ENCODE measurements around the gene TNIP2.
"Not testable (repeated sequence)": the region's sequence is repeated elsewhere in the genome, so short reads cannot be mapped to it uniquely, and the experiment has no call there.

The TNIP2 gene

DNA sequence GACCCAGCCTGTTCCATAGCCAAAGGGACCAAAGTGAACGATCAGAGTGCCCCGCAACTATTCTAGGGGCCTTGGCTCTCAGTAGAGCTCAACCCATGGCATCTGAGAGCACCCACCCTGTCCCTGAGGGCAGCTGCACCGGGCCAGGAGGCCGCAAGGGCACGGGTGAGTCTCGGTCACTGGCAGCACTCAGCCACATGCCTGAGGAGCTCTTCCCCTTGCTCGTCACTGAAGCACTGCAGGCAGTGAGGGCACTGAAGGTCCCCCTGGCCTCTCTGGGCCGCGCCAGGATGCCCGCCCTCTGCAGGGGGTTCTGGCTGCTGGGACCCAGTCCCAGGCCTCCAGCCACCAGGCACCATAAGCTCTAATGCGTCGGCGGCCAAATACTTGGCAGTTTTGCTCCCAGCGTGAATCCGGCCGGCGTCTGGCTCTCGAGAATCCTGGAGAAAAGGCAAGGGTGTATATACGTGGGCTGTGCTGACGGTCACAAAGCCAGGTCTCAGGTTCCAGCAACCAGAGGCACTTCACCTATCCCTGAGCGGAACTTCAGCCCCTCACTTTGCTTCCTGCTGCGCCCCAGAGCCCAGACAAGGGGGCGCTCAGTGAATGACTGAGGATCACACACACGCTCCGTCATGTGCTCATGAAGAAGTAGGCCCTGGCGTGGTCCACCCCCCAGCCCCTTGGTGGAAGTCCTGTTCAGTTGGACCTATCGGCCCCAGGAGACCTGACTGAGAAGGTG lies 13.9 kb downstream of the TNIP2 start:
- no peak overlapping the region for H3K4me3 ChIP-seq (ENCODE audit: low read length)
- TF ChIP-seq, protein P1, sequence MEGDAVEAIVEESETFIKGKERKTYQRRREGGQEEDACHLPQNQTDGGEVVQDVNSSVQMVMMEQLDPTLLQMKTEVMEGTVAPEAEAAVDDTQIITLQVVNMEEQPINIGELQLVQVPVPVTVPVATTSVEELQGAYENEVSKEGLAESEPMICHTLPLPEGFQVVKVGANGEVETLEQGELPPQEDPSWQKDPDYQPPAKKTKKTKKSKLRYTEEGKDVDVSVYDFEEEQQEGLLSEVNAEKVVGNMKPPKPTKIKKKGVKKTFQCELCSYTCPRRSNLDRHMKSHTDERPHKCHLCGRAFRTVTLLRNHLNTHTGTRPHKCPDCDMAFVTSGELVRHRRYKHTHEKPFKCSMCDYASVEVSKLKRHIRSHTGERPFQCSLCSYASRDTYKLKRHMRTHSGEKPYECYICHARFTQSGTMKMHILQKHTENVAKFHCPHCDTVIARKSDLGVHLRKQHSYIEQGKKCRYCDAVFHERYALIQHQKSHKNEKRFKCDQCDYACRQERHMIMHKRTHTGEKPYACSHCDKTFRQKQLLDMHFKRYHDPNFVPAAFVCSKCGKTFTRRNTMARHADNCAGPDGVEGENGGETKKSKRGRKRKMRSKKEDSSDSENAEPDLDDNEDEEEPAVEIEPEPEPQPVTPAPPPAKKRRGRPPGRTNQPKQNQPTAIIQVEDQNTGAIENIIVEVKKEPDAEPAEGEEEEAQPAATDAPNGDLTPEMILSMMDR (IDR thresholded peaks at IDR 0.05; ENCODE audit: insufficient read depth, low read depth, low read length, missing control alignments): no peak
- no peak for DNase-seq (ENCODE audit: low read depth)

DNA sequence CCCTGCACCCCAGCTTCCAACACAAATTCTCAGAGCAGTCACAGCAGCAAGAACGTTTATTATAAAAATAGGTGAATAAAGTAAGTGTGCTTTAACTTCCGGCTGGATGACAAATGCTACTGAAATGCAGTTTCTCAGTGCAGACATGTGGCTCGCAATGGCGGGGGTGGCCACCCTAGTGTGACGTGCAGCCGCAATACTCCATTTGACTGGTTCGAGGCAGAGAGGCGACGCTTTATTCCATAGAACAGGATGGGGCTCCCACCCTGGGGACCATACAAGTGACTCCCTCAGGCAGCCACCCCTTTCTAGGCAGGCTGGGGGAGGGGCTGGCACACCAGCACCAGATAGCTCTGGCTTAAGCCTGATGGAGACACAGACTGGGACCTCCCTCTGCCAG lies 14.5 kb downstream of the TNIP2 start:
- H3K4me3 ChIP-seq (ENCODE audit: low read length): no peak overlapping the region
- TF ChIP-seq, protein P1 (IDR thresholded peaks at IDR 0.05; ENCODE audit: insufficient read depth, low read depth, low read length, missing control alignments): no peak
- DNase-seq (ENCODE audit: low read depth): no peak

DNA sequence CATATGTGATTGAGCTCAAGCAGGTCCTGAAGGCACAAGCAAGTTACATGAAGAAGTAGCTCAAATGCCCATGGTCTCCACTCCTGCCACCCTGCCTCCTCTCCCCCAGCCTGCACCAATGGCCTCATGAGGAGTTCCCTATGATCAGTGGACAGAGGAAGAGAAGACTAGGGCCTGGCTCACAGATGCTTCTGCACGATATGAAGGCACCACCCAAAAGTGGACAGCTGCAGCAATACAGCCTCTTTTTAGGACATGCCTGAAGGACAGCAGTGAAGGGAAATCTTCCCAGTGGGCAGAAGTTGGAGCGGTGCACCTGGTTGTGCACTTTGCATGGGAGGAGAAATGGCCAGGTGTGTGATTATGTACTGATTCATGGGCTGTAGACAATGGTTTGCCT lies 17.8 kb downstream of the TNIP2 start:
- not testable (repeated sequence) for H3K4me3 ChIP-seq (ENCODE audit: low read length); DNase-seq (ENCODE audit: low read depth)

DNA sequence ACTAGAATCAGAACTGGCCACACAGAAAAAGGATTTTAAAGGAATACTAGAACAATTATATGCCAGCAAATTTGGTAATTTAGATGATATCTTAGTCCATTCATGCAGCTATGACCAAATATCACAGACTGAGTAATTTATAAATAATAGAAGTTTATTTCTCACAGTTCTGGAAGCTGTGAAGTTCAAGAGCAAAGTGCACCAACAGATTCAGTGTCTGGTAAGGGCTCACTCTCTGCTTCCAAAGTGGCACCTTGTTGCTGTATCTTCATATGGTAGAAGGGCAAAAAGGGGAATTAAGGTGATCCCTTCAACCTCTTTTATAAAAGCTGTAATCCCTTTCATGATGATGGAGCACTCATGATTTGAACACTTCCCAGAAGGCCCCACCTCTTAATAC lies 20.3 kb downstream of the TNIP2 start:
- TF ChIP-seq, protein P1 (IDR thresholded peaks at IDR 0.05; ENCODE audit: insufficient read depth, low read depth, low read length, missing control alignments): no peak
- H3K4me3 ChIP-seq (ENCODE audit: low read length): no peak overlapping the region
- no peak for DNase-seq (ENCODE audit: low read depth)

DNA sequence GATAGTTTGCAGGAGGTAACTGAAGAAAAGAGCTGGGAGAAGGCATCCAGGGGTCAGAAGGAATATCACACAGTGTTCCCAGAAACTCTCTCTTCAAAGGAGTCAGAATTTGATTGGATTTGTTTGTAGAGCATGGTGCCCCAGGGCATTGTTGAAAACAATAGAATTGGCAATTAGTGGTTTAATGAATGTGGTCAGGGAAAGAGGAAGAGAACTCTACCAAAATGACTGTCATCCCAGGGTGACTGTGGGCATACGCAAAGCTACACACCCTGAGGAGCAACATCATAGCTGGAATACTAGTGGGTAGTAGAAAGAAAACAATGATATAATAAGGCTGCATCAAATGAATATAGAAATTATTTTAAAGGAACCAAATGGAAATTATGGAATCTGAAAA lies 21.5 kb downstream of the TNIP2 start:
- no peak for DNase-seq (ENCODE audit: low read depth)
- no peak overlapping the region for H3K4me3 ChIP-seq (ENCODE audit: low read length)
- TF ChIP-seq, protein P1 (IDR thresholded peaks at IDR 0.05; ENCODE audit: insufficient read depth, low read depth, low read length, missing control alignments): no peak

DNA sequence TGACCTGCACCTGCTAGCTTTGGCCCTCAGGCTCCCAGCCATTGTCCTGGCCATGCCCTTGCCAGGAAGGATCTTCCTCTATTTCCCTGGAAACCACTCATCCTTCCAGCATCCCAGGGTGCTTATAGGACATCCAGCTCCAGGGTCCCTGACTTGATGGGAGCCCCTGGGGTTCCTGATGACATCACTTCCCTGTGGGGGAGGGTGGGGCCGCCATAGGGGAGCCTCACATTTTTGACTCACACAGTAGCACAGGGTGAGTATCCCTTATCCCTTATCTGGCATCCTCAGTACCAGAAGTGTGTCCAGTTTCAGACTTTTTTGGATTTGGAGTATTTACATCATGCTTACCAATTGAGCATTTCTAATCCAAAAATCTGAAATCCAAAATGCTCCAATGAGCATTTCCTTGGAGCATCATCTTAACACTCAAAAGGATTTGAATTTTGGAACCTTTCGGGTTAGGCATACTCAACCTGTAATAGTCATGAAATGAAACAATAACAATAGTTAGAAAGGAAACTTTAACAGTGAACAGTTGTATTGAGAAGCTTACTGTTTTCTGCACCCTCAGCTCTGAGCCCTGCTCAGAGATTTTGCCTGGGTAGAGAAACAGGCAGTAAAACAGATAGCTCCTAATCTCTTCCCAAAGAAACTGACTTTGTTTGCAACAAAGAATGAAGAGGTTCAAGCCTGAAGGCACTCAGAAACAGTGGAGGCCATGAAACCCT lies 22.1 kb downstream of the TNIP2 start:
- no peak overlapping the region for H3K4me3 ChIP-seq (ENCODE audit: low read length)
- no peak for DNase-seq (ENCODE audit: low read depth)
- TF ChIP-seq, protein P1 (IDR thresholded peaks at IDR 0.05; ENCODE audit: insufficient read depth, low read depth, low read length, missing control alignments): no peak

DNA sequence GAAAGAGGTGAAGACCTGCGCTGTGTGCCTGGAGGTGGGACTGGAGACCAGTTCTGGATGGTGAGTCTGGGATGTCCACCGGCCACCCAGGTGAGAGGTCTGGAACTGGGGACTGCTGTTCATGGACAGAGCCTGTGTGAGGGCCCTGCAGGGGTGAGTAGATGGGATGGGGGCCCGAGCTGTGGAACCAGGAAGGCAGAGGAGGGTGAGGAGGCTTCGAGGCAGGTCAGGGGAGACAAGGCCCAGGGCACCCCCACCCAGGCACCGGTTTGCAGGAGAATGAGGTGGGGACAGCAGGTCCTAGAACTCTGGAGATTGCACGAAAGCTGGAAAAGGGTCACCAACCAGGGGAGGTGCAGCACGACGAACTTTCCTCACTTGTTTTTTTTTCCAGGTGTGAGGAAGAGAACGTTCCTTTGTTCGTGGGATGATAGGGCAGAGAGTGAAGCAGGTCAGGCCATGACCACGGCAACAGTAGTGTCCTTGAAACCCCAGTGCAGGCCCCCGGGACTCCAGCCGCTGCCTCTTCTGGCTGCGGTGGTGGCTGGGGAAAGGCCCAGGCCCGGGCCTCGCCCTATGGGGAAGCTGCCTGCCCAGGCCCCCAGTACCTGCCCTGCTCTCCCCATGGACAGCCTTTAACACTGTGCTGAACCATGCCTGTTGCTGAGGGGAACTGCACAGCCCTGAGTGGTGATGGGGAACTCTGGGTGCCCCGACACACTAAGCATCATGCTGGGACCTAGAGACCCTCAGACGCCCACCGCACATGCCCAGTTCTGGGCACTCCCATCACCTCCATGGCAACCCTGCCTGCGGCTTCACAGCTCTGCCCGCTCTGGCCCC lies 22.9 kb downstream of the TNIP2 start:
- H3K4me3 ChIP-seq (ENCODE audit: low read length): no peak overlapping the region
- TF ChIP-seq, protein P1 (IDR thresholded peaks at IDR 0.05; ENCODE audit: insufficient read depth, low read depth, low read length, missing control alignments): no peak
- no peak for DNase-seq (ENCODE audit: low read depth)

All from epithelial cell of esophagus (primary cell).